Stimulated activated CD8-positive, alpha-beta memory T cell treated with anti-CD3 and anti-CD28 coated beads, Interleukin-7, amount 100 ng/mL, for 48 hours (primary cell): ENCODE results near the gene KMT2C.
"Not testable (repeated sequence)": the region's sequence is repeated elsewhere in the genome, so short reads cannot be mapped to it uniquely, and the experiment has no call there.

Experiments
- DNase-seq, 2 donors: peaks; one replicate each; pipeline ENCODE4 v3.0.0-alpha.2; 2020; ENCODE audit warnings: low read depth in 1 of 2; ENCODE audit errors: extremely low read depth in 1 of 2

Gene KMT2C

DNA sequence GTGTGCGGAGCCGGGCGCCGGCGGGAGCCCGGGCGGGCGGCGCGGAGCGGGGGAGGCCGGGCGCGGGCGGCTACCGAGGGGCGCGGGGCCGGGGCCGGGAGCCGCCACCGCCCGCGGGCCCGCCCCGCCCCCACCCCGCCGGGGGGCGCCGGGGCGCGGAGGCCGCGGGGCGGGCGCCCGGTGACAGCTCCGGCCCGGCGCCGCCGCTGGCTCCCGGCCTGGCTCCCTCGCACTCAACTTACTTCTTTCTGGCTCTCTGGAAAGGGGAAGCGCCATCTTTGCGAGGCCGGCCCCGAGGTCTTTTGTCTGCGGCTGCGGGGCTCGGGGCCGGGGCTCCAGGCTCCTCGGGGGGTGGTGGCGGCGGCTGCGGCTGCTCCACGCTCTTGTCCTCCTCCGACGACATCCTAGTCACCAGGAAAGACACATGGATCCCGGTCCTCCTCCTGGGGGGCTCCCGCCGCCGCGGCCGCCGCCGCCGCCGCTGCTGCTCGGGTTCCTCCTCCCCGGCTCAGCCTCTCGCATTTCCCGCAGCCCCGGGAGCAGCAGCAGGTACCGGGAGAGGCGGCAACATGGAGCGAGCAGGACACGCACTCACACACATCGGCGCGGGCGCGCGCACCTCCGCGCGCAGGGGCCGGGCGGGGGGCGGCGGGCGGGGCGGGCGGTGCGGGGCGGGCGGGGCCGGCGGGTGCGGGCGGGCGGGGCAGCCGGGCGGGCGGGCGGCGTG, at the start of gene KMT2C:
TSS of gene KMT2C (minus strand) at position 620 of the 727 bp plus-strand sequence. CDS start at position 403, 217 bp downstream.
- DNase-seq: peak in 1 of 2 donors; percentile 14

DNA sequence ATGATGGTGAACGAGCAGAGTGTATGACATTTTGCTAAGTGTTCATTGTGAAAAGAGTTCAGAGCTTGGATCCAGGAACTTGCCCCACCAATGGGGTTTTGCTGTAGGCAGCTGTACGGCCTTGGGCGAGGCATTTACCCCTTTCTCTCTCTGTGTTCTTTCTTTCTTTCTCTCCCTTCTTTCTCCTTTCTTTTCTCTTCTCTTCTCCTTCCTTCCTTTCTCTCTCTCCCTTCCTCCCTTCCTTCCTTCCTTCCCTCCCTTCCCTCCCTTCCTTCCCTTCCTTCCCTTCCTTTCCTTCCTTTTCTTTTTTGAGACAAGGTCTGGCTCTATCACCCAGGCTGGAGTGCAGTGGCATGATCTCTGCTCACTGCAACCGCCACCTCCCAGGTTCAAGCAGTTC, 45.3 kb upstream of the KMT2C start:
- DNase-seq: no peak

DNA sequence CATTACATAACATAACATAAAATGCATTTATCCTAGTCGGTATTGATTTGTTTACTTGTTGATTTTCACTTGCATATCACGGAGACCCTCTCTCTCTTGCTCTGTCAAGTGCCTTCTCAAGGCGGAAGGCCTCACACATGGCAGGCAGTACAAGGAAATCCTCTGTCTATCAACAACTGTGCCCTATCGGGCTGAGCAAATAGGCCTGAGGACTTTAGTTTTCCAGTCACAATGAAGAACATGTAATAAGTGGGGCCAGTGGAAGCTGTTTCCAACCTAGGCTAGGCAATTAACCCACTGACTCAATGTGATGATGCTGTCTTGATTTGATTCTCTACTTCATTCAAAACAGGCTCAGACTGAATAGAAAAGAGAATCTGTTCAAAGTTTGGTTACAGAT, 44.9 kb upstream of the KMT2C start:
- DNase-seq: no peak

DNA sequence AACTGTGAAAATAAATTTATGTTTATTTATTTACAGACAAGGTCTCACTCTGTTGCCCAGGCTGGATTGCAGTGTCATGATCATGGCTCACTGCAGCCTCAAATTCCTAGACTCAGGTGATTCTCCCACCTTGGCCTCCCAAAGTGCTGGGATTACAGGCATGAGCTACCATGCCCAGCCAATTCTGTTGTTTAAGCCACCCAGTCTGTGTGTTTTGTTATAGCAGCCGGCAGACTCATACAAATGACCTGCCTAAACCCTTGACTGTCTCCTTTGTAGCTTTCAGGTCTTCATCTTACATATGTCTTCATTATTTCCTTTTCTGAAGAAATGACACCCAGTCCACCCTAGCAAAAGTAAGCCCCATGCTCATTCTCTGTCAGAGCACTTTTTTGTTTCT, 43.8 kb upstream of the KMT2C start:
- no peak for DNase-seq

DNA sequence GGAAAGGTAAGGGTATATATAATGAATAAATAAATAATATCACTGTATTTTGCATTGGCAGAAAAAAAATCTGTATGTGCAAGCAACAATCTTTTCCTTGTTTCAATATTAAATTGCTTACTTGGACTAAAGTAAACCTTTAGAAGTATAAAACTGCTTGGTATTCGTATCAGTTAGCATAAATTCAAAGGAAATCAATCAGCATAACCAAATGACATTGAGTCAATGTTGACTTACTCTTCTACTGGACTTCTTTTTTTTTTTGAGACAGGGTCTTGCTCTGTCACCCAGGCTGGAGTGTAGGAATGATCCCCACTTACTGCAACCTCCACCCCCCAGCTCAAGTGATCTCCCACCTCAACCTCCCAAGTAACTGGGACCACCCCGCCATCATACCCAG, 42.3 kb upstream of the KMT2C start:
- DNase-seq: no peak

DNA sequence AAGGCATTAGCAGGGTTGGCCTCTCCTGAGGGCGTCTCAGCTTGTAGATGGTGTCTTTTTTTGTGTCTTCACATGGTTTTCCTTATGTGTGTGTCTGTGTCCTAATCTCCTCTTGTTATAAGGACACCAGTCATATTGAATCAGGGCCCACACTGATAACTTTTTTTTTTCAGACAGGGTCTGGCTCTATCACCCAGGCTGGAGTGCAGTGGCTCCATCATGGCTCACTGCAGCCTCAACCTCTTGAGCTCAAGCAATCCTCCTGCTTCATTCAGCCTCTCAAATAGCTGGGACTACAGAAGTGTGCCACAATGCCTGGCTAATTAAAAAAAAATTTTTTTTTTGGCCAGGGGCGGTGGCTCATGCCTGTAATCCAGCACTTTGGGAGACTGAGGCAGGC, 41.3 kb upstream of the KMT2C start:
- DNase-seq: no peak

DNA sequence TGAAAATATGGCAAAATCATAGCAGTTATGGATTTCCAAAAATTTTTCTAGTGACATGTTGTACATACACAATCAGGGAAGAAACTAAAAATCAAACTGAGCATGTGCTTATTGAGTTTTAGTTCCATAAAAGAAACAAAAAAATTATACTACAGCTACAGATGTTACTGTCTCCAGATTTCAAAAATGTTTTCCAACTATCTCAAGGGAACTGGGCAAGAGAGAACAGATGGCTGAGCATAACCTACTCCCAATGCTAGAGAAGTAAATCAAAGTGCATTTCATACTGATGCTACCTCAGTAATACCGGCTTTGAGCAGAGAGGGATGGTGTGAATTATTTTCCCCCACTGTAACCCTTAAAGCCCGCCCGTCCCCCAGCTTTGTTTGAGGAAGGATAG, 40.7 kb upstream of the KMT2C start:
- no peak for DNase-seq

DNA sequence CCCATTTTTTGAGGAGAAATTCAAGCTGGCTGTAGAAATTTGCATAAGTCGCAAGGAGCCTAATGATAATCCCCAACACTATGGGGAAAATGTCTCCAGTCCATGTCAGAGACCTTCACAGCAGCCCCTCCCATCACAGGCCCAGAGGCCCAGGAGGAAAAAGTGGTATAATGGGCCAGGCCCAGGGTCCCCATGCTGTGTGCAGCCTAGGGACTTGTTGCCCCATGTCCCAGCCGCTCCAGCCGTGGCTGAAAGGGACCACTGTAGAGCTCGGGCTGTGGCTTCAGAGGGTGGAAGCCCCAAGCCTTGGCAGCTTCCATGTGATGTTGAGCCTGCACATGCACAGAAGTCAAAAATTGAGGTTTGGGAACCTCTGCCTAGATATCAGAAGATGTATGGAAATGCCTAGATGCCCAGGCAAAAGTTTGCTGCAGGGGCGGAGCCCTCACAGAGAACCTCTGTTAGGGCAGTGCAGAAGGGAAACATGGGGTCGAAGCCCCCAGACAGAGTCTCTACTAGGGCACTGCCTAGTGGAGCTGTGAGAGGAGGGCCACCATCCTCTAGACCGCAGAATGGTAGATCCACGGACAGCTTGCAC, 35.3 kb upstream of the KMT2C start:
- not testable (repeated sequence) for DNase-seq

DNA sequence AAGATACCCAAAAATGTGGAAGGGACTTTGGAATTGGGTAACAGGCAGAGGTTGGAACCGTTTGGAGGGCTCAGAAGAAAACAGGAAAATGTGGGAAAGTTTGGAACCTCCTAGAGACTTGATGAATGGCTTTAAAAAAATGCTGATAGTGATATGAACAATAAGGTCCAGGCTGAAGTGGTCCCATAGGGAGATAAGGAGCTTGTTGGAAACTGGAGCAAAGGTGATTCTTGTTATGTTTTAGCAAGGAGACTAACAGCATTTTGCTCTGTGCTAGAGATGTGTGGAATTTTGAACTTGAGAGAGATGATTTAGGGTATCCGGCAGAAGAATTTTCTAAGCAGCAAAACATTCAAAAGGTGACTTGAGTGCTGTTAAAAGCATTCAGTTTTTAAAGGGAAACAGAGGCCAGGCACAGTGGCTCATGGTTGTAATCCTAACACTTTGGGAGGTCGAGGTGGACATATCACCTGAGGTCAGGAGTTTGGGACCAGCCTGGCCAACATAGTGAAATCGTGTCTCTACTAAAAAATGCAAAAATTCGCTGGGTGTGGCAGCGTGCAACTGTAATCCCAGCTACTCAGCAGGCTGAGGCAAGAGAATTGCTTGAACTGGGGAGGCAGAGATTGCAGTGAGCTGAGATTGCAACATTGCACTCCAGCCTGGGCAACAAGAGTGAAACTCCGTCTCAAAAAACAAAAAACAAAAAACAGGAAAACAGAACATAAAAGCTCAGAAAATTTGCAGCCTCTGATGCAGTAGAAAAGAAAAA, 34.6 kb upstream of the KMT2C start:
- not testable (repeated sequence) for DNase-seq

DNA sequence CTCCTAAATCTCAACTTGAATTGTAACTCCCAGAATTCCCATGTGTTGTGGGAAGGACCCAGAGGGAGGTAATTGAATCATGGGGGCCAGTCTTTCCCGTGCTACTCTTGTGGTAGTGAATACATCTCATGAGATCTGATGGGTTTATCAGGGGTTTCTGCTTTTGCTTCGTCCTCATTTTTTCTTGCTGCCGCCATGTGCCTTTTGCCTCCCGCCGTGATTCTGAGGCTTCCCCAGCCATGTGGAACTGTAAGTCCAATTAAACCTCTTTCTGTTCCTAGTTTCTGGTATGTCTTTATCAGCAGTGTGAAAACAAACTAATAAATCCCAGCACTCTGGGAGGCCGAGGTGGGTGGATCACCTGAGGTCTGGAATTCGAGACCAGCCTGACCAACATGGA, 33.8 kb upstream of the KMT2C start:
- not testable (repeated sequence) for DNase-seq

DNA sequence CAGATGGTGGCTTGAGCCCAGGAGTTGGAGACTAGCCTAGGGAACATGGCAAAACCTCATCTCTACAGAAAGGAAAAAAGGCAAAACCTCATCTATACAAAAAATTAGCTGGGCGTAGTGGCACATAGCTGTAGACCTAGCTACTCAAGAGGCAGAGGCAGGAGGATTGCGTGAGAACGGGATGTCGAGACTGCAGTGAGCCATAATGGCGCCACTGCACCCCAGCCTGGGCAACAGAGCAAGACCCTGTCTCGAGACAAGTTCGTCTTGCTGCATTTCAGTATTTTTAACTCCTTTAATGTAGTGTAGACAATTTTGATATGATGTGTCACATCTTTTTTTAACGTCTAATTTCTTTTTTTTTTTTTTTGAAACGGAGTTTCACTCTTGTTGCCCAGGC, 31.4 kb upstream of the KMT2C start:
- DNase-seq: no peak

DNA sequence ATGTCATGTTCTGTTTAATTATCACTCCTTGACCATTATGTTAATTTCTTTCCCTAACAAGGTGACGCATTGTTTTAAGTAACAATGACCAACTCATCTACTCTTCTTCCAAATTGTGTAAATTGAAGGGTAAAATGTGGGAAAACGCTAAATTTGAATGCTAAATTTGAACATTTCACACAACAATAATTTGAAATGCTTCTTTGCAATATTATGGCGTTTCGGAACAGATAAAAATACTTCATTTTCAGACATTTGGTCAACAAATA, 29.2 kb upstream of the KMT2C start:
- DNase-seq: no peak

DNA sequence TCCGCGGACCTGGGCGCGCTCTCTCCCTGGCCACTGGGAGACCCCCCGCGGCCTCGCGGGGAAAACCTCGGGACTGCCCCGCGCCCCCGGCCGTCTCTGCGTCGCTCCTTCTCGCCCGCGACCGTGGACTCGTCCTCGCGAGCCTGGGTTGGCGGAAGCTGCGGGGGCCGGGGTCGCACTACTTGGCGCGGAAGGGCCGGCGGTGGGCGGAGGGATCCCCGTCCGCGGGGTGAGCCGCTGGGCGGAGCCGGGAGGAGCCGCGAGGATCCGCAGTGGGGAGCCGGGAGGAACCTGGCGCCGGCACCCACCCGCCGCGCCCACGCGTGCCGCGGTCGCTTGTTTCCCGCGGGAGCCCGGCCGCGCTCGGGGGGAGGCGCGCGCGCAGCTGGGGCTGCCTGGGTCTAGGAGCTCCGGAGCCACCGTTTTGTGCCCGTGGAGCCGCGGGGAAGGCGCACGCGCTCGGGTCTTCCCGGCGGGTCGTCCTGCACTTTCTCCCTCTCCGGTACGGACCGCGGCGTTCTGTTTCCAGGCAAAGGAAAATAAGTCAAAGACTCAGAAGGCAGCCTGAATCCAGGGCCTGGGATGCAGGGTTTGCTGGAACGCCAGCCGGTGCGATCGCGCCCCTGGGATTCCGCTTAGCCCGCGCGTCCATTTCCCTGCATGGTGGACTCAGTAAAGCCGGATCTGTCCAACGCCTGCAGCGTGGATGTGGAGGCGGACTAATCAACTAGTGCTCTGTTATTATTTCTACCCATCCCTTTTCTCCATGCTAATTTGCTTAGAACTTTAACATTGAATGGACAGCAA, 28.7 kb upstream of the KMT2C start:
- DNase-seq: peak; percentile 63 to 68

DNA sequence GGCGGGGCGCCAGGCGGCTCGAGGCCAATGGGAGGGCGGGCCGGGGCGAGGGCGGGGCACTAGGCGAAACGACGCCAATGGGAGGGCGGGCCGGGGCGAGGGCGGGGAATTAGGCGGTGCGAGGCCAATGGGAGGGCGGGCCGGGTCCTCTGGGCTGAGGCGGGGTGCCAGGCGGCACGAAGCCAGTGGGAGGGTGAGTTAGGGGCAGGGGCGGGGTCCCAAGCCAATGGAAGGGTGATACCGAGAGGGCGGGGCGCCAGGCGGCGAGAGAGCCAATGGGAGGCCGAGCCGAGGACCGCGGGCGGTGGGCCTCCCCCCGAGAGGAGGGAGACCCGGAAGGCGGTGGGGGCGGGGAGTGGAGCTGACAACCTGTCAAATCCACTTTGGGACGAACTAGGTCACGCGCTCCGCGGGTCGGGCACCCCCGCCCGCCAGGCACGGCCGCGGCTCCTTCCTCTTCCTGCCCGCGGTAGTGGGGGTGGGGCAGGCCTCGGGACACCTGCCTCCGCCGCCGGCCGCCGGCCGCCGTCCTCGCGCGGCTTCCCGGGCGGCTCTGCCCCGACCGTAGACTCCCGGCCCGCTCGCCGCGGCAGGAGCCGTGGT, 28.0 kb upstream of the KMT2C start:
- peak; percentile 100 for DNase-seq

DNA sequence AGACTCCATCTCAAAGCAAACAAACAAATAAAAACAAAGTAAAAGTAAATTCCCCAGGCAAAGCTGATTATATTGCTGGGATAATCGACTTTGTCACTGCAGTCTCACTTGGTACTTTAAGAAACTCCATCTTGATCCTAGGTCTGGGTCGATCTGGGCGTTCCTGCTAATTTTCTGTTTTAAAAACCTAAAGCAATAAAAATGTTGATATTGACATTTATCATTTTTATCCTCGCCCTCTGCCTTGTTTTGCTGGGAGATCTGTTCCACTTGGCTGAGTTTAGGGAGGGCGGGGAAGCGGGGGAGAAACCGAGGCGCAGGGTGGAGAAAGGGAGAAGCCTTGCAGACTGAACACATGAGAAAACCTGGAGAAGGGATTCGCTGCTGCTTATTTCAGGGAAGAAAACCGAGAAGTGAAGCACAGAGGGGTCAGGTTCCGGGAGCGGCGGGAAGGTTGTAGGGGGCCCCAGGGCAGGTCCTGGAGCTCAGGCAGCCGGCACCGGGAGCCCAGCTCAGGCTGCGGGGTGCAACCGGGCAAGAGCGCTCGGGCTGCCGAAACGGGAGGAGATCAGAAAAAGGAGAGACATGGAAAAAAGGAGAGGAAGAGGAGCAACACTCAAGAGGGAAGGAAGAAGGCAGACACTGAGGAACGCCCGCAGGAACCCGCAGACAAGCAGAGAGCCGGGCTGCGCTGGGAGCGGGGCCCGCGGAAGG, 27.3 kb upstream of the KMT2C start:
- DNase-seq: no peak

DNA sequence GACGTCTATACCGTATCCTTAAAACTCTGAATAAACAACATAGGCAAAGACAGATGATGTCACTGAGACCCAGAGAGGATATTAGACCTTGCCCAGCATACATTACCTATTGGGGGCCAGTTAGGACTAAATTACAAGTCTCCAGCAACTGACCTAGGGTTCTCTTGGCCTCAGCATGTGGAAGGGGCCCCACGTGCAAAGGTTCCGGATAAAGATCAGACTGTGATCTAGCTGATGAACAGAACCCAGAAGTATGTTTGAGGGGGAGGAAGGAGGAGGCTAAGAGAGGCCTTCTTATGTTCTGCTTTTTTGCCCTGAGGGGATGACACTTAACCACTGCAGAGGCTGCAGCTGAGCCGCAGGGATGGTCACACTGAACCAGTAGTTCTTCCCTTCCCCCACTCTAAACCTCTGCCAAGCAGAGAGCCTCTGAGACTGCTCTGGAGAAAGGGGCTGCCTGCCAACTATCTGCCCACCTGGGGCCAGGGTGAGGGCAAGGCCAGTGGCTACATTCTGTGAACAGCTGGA, 24.0 kb upstream of the KMT2C start:
- DNase-seq: no peak

DNA sequence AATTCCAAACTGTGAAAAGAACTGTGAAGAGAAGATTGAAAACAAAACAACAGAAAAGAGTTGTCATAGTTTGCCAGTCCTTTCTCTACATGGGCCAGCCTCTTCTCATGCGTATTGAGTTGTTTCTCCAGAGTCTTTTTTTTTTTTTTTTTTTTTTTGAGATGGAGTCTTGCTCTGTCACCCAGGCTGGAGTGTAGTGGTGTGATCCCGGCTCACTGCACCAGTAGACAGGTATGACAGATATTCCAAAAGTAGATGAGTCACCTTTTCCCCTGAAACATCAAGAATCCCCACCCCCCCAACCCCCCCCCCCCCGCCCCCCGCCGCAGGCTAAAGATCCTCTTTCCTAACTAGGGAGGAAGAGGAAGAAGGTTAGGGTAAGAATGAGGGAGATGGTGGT, 15.6 kb upstream of the KMT2C start:
- DNase-seq: no peak

DNA sequence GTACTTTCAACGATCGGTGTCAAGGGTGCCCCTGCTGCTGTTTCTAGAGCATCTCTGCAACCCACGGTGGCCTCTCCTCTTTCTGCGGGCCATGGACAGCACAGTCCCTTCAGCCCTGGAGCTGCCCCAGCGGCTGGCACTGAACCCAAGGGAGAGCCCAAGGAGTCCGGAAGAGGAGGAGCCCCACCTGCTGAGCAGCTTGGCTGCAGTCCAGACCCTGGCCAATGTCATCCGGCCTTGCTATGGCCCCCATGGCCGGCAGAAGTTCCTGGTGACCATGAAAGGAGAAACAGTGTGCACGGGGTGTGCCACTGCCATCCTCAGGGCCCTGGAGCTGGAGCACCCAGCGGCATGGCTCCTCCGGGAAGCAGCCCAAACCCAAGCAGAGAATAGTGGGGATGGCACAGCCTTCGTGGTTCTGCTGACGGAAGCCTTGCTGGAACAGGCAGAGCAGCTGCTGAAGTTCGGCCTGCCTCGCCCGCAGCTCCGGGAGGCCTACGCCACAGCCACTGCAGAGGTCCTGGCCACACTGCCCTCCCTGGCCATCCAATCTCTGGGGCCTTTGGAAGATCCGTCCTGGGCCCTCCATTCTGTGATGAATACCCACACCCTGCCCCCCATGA, 9.7 kb upstream of the KMT2C start:
- DNase-seq: not testable (repeated sequence)

DNA sequence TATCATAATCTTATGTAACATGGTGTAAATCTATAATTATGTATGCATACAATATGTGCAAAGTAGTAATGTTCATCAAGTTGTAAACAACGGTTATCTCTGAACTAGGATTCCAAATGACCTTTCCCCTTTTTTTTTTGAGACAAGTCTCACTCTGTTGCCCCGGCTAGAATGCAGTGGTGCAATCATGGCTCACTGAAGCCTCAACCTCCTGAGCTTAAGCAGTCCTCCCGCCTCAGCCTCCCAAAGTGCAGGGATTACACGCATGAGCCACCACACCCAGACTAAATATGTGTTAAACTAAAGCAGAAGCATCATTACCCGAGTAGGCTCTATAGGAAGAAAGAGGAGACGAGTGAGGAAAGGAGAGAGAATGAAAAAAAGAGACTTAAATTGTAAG, 7.8 kb upstream of the KMT2C start:
- DNase-seq: no peak
